Mucosa of rectum (tissue), 2 donors: ENCODE results near the gene GRIN2C.
A peak's percentile ranks its signal among the peaks of the same experiment; 100 is the strongest.

Experiments used
- H3K27ac ChIP-seq, 2 donors: one replicate each; pipeline ENCODE4 v1.7.0; 2013; ENCODE audit warnings: inconsistent platforms in 2 of 2, low read depth in 2 of 2, low read length in 2 of 2
- H3K27me3 ChIP-seq, 2 donors: one replicate each; pipeline ENCODE4 v1.7.0; 2013; ENCODE audit warnings: low read length in 2 of 2; ENCODE audit not compliant: control insufficient read depth in 2 of 2, insufficient read depth in 2 of 2
- H3K36me3 ChIP-seq, 2 donors: one replicate each; pipeline ENCODE4 v1.7.0; 2013; ENCODE audit warnings: low read length in 2 of 2; ENCODE audit not compliant: control insufficient read depth in 2 of 2, insufficient read depth in 2 of 2
- H3K4me1 ChIP-seq, 2 donors: one replicate each; pipeline ENCODE4 v1.7.0; 2013; ENCODE audit warnings: low read length in 2 of 2, mild to moderate bottlenecking in 1 of 2; ENCODE audit not compliant: control insufficient read depth in 2 of 2, insufficient read depth in 2 of 2
- H3K4me3 ChIP-seq, 2 donors: one replicate each; pipeline ENCODE4 v1.7.0; 2013; ENCODE audit warnings: low read length in 2 of 2
- H3K9ac ChIP-seq, 2 donors: one replicate each; pipeline ENCODE4 v1.7.0; 2013; ENCODE audit warnings: low read length in 2 of 2, low read depth in 1 of 2, mild to moderate bottlenecking in 1 of 2
- H3K9me3 ChIP-seq, 2 donors: one replicate each; pipeline ENCODE4 v1.7.0; 2013; ENCODE audit warnings: low read length in 2 of 2; ENCODE audit not compliant: control insufficient read depth in 2 of 2
- donor health status: healthy.
- donor health status: Normal muscosa, but diverticular disease.

Gene GRIN2C

GRCh38 chr17:74848656-74849399, 10.9 kb downstream of the GRIN2C start:
- Histone ChIP-seq H3K36me3 (no peaks in the 10 kb centered on the region), H3K27me3 (peaks cover 23 to 26% of the 10 kb centered on the region in 2 donors), H3K9me3 (no peaks in the 10 kb centered on the region)

GRCh38 chr17:74846621-74847020, 13.1 kb downstream of the GRIN2C start:
- no peak overlapping the region for H3K27ac ChIP-seq
- no peak overlapping the region for H3K4me3 ChIP-seq
- no peaks in the 10 kb centered on the region for H3K36me3 ChIP-seq
- H3K9ac ChIP-seq = no peak overlapping the region
- H3K9me3 ChIP-seq = no peaks in the 10 kb centered on the region
- peaks cover 5 to 7% of the 10 kb centered on the region in 2 donors for H3K4me1 ChIP-seq
- peaks cover 11 to 15% of the 10 kb centered on the region in 2 donors for H3K27me3 ChIP-seq

More at GRCh38 chr17:74848656-74849399, 10.9 kb downstream of the GRIN2C start:
- Histone ChIP-seq H3K4me1 (no peaks in the 10 kb centered on the region), H3K4me3 (no peak overlapping the region), H3K9ac (no peak overlapping the region), H3K27ac (no peak overlapping the region)

- no peak overlapping the region for H3K27ac ChIP-seq
- no peaks in the 10 kb centered on the region for H3K36me3 ChIP-seq
- no peak overlapping the region for H3K9ac ChIP-seq
- no peak overlapping the region for H3K4me3 ChIP-seq
- peaks cover 11 to 13% of the 10 kb centered on the region in 2 donors for H3K4me1 ChIP-seq
- no peaks in the 10 kb centered on the region for H3K9me3 ChIP-seq
- peaks cover 0 to 3% of the 10 kb centered on the region in 2 donors for H3K27me3 ChIP-seq
Measured at GRCh38 chr17:74843352-74843627, 16.4 kb downstream of the GRIN2C start.

- H3K4me1 ChIP-seq = peaks cover 11 to 13% of the 10 kb centered on the region in 2 donors
- H3K27ac ChIP-seq = no peak overlapping the region
- peak overlapping the region in 1 of 2 donors; percentile 56 for H3K4me3 ChIP-seq
- H3K27me3 ChIP-seq = peaks cover 0 to 3% of the 10 kb centered on the region in 2 donors
- no peaks in the 10 kb centered on the region for H3K9me3 ChIP-seq
- no peak overlapping the region for H3K9ac ChIP-seq
- H3K36me3 ChIP-seq = no peaks in the 10 kb centered on the region
Measured at GRCh38 chr17:74842599-74843351, 16.9 kb downstream of the GRIN2C start.

- peaks cover 0 to 2% of the 10 kb centered on the region in 2 donors for H3K36me3 ChIP-seq
- H3K9ac ChIP-seq = no peak overlapping the region
- no peak overlapping the region for H3K27ac ChIP-seq
- no peaks in the 10 kb centered on the region for H3K9me3 ChIP-seq
- peaks cover 11 to 13% of the 10 kb centered on the region in 2 donors for H3K4me1 ChIP-seq
- H3K27me3 ChIP-seq = peaks cover 0 to 3% of the 10 kb centered on the region in 2 donors
- H3K4me3 ChIP-seq = peak overlapping the region in 1 of 2 donors; percentile 56
Measured at GRCh38 chr17:74842146-74842598, 17.5 kb downstream of the GRIN2C start.

- Histone ChIP-seq H3K9me3 (no peaks in the 10 kb centered on the region), H3K9ac (peak overlapping the region in 1 of 2 donors; percentile 27), H3K36me3 (peaks cover 2 to 6% of the 10 kb centered on the region in 2 donors), H3K27ac (peak overlapping the region; percentile 1 to 30), H3K4me3 (no peak overlapping the region), H3K27me3 (peaks cover 0 to 3% of the 10 kb centered on the region in 2 donors), H3K4me1 (peaks cover 11 to 13% of the 10 kb centered on the region in 2 donors)
Measured at GRCh38 chr17:74840989-74841666, 18.6 kb downstream of the GRIN2C start.

GRCh38 chr17:74839990-74840852, 19.5 kb downstream of the GRIN2C start:
- H3K4me3 ChIP-seq = no peak overlapping the region
- no peaks in the 10 kb centered on the region for H3K9me3 ChIP-seq
- peaks cover 11 to 13% of the 10 kb centered on the region in 2 donors for H3K4me1 ChIP-seq
- H3K9ac ChIP-seq = no peak overlapping the region
- peaks cover 3 to 8% of the 10 kb centered on the region in 2 donors for H3K36me3 ChIP-seq
- H3K27ac ChIP-seq = no peak overlapping the region
- peaks cover 0 to 3% of the 10 kb centered on the region in 2 donors for H3K27me3 ChIP-seq

- Histone ChIP-seq H3K27ac (no peak overlapping the region), H3K36me3 (peaks cover 3 to 8% of the 10 kb centered on the region in 2 donors), H3K9ac (no peak overlapping the region), H3K27me3 (peaks cover 0 to under 1% of the 10 kb centered on the region in 2 donors), H3K4me3 (no peak overlapping the region), H3K9me3 (no peaks in the 10 kb centered on the region), H3K4me1 (peaks cover 11 to 13% of the 10 kb centered on the region in 2 donors)
Measured at GRCh38 chr17:74838274-74838673, 21.4 kb downstream of the GRIN2C start.

GRCh38 chr17:74836691-74837467, 22.8 kb downstream of the GRIN2C start:
- Histone ChIP-seq H3K36me3 (peaks cover 3 to 8% of the 10 kb centered on the region in 2 donors), H3K9me3 (no peaks in the 10 kb centered on the region), H3K27me3 (no peaks in the 10 kb centered on the region), H3K27ac (no peak overlapping the region), H3K4me1 (peaks cover 4 to 7% of the 10 kb centered on the region in 2 donors), H3K4me3 (no peak overlapping the region), H3K9ac (no peak overlapping the region)
